HL-60/S4 (cell line): ENCODE data around the gene CACNG4.

ENCODE experiments used
- in situ Hi-C: fragments of 300-500 bp; cut with MboI; formaldehyde crosslinking; loops from 2 replicates; pipeline ENCODE4 v1.14.3; 2022; ENCODE audit warnings: low sequenced_read_pairs

CACNG4 gene

GRCh38 chr17:67055811-67056745 is 91.6 kb downstream of the CACNG4 start:
- in situ Hi-C loops: no loop called here

GRCh38 chr17:67056746-67057490 is 92.4 kb downstream of the CACNG4 start:
- in situ Hi-C loops: no loop called here

GRCh38 chr17:67058036-67058435 is 93.5 kb downstream of the CACNG4 start:
- in situ Hi-C loops: no loop called here

DNA sequence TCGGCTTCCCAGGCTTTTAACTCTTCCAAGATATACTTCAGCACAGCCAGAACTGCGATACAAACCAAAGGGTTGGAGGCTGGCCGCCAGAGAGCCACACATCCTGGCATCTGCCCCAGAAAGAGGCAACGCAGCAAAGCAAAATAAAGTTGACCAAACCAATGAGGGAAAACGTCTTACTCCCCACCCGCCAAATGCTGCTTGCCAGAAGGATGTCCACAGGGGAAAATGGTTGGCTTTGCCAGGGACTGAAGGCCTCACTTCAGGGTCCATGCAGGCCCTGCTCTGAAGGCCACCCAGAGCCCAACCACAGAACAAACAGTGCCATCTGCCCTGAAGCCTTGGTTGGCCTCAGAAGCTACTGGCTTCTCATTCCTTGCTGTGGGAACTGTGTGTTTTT is 94.9 kb downstream of the CACNG4 start:
- in situ Hi-C loops: no loop called here

DNA sequence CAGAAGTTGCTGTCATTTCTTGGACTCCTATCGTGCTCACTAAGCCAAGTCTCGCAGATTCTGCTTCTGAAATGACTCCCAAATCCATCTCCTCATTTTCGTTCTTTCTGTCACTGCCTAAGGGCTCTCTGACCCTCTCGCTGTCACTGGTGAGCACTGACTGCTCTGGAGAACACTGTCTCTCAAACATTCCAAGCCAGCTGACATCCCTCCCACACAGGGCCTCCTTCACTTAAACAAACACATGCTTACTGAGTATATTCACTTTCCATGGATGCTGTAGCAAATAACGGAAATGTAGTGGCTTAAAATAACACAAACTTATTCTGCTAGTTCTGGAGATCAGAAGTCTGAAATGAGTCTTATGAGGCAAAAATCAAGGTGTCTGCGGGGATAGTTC is 98.6 kb downstream of the CACNG4 start:
- in situ Hi-C loops: no loop called here

DNA sequence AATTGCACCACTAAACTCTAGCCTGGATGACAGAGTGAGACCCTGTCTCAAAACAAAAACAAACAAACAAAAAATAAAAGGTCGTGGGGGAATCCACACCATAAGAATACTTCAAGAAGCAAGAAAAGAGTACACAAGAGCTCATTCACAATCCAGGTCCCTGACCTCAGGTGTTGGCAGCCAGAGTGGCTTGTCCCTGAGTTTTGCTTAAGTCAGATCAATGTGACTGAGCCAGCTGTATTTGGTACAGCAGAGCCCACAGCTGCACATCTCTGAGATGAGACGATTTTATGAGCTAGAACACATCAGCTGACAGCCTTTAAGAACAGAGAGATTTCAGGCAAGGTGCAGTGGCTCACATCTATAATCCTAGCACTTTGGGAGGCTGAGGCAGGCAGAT is 102.2 kb downstream of the CACNG4 start:
- in situ Hi-C loops: no loop called here

- in situ Hi-C loops: no loop called here
Measured at GRCh38 chr17:67067571-67068482, 103.3 kb downstream of the CACNG4 start.

DNA sequence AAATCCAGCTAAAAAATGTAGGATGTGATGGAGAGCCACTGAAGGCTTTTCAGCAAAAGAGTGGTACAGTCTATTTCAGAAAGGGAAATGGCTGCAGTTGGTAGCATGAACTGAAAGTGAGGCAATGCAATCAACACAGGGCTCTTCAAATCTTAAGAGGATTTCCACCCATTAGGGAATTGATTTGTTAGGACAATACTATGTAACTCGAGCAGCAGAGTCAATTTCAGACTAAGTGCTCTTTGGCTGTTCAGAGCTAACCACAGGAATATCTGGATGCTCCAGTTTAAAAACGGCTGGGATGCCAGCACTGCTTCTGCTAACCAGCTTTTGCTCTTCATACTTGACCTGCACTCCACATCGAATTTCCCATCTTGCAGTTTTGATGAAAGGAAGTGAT is 104.5 kb downstream of the CACNG4 start:
- in situ Hi-C loops: no loop called here

DNA sequence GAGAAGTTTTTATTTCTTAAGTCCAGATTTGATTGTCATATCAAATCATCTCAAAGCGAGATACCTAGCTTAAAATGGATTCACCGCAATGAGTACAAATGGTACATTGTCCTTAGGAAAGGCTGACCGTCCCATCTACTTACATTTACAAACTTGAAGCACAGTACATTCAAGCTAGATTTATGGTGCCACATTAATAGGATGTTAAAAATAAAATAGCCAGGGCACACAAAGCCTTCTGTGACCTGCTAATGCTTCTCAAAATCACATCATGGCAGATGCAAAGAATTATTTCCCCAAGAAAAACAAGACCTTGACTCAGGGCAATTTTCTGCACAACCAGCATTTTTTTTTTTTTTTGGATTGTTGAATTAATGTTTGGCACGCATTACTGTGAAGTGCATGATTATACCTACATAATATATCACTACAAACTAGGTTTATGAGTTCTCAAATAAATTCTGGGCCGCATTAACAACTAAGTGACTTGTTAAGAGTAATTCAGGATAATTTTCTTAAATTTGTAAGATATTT is 105.2 kb downstream of the CACNG4 start:
- in situ Hi-C loops: no loop called here

DNA sequence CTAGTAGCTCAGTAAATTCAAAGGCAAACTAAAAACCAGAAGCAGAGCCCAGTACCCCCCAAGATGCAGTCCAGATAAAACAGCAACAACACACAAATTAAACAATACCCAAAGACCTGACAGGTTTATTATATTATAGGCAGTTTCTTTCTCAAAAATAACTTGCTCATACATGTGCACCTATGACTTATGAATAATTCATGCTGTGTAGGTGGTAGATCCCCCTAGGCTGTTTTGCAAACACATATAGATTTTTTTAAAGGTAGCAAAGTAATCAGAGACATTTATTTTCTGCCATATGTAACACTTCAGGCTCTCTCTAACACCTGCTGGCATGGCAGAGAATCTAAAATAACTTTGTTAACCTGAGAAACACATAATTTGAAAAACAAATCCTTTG is 107.1 kb downstream of the CACNG4 start:
- in situ Hi-C loops: no loop called here

DNA sequence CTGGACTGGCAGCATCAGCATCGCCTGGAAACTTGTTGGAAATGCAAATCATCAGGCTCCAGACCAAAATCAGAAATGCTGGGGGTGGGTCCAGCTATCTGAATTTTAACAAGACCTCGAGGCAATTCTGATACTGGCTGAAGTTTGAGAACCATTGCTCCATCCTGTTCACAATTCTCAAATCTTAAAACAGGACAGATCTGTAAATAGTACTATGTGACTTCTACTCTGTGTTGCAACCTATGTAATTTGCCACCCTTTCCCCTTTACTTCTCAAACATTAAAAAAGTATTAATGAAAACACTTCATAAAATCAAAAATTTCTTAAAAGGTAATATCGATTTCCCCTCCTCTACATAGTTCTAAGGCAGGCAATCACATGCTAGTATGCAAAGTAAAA is 108.4 kb downstream of the CACNG4 start:
- in situ Hi-C loops: no loop called here

DNA sequence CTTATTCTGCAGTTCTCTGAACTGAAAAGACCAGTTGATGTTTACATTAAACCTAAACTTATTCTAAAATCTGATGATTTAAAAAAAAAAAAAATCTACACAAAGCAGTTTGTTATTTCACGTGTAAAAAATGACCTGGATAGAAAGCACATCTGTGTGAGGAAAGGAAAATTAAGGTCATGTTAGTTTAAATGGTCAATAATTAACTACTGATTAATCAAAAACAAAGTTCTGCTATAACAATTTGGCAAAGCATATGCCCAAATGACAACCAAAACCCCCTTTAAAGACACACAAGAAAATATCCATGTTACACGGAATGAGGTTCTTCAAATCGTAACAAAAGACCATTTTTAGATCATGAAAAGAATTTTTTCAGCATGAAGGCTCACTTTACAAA is 110.3 kb downstream of the CACNG4 start:
- in situ Hi-C loops: no loop called here

DNA sequence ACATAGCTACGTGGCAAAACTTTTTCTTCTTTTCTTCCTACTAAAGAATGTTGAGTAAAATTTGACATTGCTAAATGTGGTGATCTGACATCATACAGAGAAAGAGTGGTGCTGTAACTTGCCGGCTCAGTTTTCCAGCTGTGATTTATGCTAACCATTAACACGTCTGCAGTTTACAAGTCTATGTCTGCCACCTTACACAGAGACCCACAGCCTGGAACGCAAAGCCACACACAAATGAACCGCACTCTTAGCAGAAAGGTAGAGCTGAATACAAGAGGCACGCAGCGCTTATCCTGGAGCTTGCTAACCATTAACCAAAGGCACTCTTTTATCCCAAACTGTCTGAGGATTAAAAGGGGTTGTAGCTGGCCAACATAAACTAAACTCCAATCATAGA is 111.8 kb downstream of the CACNG4 start:
- in situ Hi-C loops: no loop called here

- in situ Hi-C loops: no loop called here
Measured at GRCh38 chr17:67078292-67078691, 113.8 kb downstream of the CACNG4 start.

- in situ Hi-C loops: no loop called here
Measured at GRCh38 chr17:67079491-67079890, 115.0 kb downstream of the CACNG4 start.

- in situ Hi-C loops: no loop called here
Measured at GRCh38 chr17:67080804-67081203, 116.3 kb downstream of the CACNG4 start.

GRCh38 chr17:67082107-67082506 is 117.6 kb downstream of the CACNG4 start:
- in situ Hi-C loops: no loop called here
